HEK293T (cell line): ENCODE results near the gene ESPNL.

Experiments used
- CTCF ChIA-PET: fragments of 350-600 bp; formaldehyde crosslinking; extraction: SDS; loops from one replicate; lab custom pipeline; 2021; ENCODE audit warnings: antibody characterized with exemption, inconsistent platforms; lab: Yijun Ruan, JAX
- POLR2A ChIA-PET: fragments of 350-600 bp; formaldehyde crosslinking; extraction: SDS; loops from one replicate; lab custom pipeline; 2020; ENCODE audit warnings: antibody characterized with exemption, inconsistent platforms; lab: Yijun Ruan, JAX
- DNase-seq: peaks from one replicate; pipeline ENCODE4 v3.0.0; 2012; ENCODE audit warnings: mixed read lengths; ENCODE audit errors: extremely low spot score
- ARNT ChIP-seq: fragments of 450-650 bp; IDR thresholded peaks from 2 replicates; pipeline ENCODE4 v1.6.1; 2017; ENCODE audit warnings: mild to moderate bottlenecking
- BHLHE40 ChIP-seq: fragments of 450-650 bp; IDR thresholded peaks from 2 replicates; pipeline ENCODE4 v1.6.1; 2016; ENCODE audit warnings: mild to moderate bottlenecking, moderate library complexity, borderline replicate concordance
- CTBP1 ChIP-seq: fragments of 450-650 bp; IDR thresholded peaks from 2 replicates; pipeline ENCODE4 v1.6.1; 2016; ENCODE audit warnings: borderline replicate concordance
- ELF4 ChIP-seq: fragments of 450-650 bp; IDR thresholded peaks from 2 replicates; pipeline ENCODE4 v1.6.1; 2017; ENCODE audit warnings: antibody characterized with exemption
- FOXA1 ChIP-seq: fragments of 450-650 bp; IDR thresholded peaks from 2 replicates; pipeline ENCODE4 v1.6.1; 2016; ENCODE audit warnings: mild to moderate bottlenecking
- FOXK2 ChIP-seq: fragments of 450-650 bp; IDR thresholded peaks from 2 replicates; pipeline ENCODE4 v1.6.1; 2016; ENCODE audit warnings: mild to moderate bottlenecking
- FOXM1 ChIP-seq: fragments of 450-650 bp; IDR thresholded peaks from 2 replicates; pipeline ENCODE4 v1.6.1; 2017; ENCODE audit warnings: mild to moderate bottlenecking, borderline replicate concordance
- HDGF ChIP-seq: fragments of 450-650 bp; IDR thresholded peaks from 2 replicates; pipeline ENCODE4 v1.6.1; 2017; ENCODE audit warnings: antibody characterized with exemption, borderline replicate concordance
- L3MBTL2 ChIP-seq: fragments of 450-650 bp; conservative IDR thresholded peaks from 2 replicates; pipeline ENCODE4 v1.6.1; 2016; ENCODE audit warnings: mild to moderate bottlenecking
- LEF1 ChIP-seq: fragments of 450-650 bp; IDR thresholded peaks from 2 replicates; pipeline ENCODE4 v1.6.1; 2017; ENCODE audit warnings: mild to moderate bottlenecking, borderline replicate concordance
- NFRKB ChIP-seq: fragments of 450-650 bp; IDR thresholded peaks from 2 replicates; pipeline ENCODE4 v1.6.1; 2016; ENCODE audit warnings: mild to moderate bottlenecking, moderate library complexity
- SP1 ChIP-seq: fragments of 450-650 bp; IDR thresholded peaks from 2 replicates; pipeline ENCODE4 v1.6.1; 2017
- SUZ12 ChIP-seq: fragments of 450-650 bp; IDR thresholded peaks from 2 replicates; pipeline ENCODE4 v1.6.1; 2016; ENCODE audit warnings: mild to moderate bottlenecking
- TARDBP ChIP-seq: fragments of 450-650 bp; IDR thresholded peaks from 2 replicates; pipeline ENCODE4 v1.6.1; 2016
- ZNF384 ChIP-seq: fragments of 450-650 bp; IDR thresholded peaks from 2 replicates; pipeline ENCODE4 v1.6.1; 2016
- TF ChIP-seq, protein P1 (sequence below): fragments of 450-650 bp; IDR thresholded peaks from 2 replicates; pipeline ENCODE4 v1.6.1; 2016

The ESPNL gene

DNA sequence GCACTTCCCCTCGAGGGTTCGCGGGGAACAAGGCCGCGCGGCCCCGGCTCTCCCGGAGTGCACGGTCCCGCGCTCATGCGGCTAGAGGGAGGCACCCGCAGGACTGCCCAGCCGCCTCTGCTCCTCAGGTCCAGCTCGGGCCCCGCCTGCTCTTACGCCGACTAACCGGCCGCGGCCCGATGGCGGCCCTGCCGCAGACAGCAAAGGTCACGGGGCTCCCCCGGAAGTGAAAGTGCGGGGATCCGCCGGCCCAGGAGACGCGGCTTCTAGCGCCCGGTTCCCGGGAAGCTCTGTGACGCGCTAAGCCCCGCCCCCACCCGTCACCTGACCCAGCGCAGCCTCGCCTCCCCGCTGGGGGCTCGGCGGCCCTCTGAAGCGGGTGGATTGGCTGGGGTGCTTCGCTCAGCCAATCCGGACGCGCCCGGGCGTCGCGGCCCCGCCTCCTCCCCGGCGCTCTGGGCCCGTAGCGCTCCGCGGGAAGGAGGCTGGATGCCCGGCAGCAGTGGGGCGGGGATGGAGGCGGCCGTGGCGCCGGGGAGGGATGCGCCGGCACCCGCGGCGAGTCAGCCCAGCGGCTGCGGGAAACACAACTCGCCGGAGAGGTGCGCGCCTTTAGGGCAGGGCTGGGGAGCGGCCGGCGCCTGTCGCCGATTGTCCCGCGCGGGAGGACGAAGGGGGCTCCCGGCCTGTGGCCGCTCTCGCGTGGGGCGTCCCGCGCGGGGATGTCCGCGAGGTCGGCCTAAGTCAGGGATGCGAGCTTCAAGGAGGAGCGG is 39.4 kb upstream of the ESPNL start, which contains the start of gene SCLY:
Gene SCLY (plus strand): TSS at position 460 of the 773 bp plus-strand sequence. CDS start 54 bp downstream, at position 514.
- CTCF ChIA-PET, result no interaction called here
- DNase-seq, result peak; percentile 96
- POLR2A ChIA-PET, result interaction anchor here (0.6 to 2.0 kb wide), 16 partner anchors 14 to 202 kb away, joined by 3 to 8 read pairs (median 4); no protein-coding TSS in a partner anchor
- peak; percentile 67; the same call in 1 of the 2 replicates for TF ChIP-seq ELF4
- TF ChIP-seq L3MBTL2, result peak; percentile 75; the same call in 1 of the 2 replicates
- TF ChIP-seq HDGF, result peak; percentile 94; the same call in 1 of the 2 replicates
- no peak for TF ChIP-seq NFRKB
- no peak for TF ChIP-seq ZNF384
- no peak for TF ChIP-seq FOXM1
- peak; percentile 88; the same call in 1 of the 2 replicates for TF ChIP-seq TARDBP

DNA sequence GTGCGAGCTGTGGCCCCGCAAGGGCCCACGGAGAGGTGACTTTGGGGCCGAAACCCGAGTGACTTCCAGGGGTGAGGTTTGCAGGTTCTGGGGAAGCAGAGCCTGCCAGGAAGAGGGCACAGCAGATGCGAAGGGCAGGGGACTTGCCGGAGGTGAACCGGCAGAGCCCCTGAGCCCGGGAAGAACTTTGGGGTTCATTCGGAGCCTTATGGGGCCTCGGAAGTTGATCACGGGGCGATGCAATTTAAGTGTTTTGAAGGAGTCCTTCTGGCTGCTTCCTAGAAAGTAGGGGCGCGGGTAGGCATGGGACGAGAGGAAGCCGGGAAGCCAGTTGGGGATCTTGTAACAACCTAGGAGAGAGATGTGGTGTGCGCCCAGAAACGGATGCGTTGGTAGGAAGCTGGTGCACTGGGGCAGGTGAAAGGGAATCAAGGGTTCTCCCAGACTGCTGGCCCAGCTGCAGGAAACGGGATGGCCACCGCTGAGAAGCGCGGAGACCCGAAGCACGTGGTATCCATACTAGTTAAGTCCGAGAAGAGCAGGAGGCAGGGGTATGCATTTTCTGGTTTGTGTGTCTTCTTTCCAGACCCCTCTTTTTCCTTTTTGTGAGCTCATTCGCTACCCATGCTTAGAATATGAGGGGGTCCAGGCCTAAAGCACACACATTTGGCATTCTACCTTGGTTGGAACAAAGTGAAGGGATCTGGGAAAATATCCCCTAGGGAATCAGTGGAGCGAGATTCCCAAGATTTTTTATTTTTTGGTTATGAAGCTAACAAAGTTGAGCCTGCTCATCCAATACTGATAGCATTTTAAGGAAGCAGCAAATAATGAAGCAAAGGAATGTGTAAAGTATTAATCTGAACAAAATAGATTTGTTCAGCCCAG is 38.6 kb upstream of the ESPNL start:
- DNase-seq, result peak; percentile 36
- TF ChIP-seq TARDBP, result no peak
- no peak for TF ChIP-seq FOXK2
- no peak for TF ChIP-seq SUZ12
- TF ChIP-seq L3MBTL2, result peak; percentile 89
- TF ChIP-seq NFRKB, result no peak
- POLR2A ChIA-PET, result interaction anchor here (0.6 to 2.0 kb wide), 17 partner anchors 9 to 203 kb away, joined by 3 to 8 read pairs (median 4); no protein-coding TSS in a partner anchor
- CTCF ChIA-PET, result no interaction called here

DNA sequence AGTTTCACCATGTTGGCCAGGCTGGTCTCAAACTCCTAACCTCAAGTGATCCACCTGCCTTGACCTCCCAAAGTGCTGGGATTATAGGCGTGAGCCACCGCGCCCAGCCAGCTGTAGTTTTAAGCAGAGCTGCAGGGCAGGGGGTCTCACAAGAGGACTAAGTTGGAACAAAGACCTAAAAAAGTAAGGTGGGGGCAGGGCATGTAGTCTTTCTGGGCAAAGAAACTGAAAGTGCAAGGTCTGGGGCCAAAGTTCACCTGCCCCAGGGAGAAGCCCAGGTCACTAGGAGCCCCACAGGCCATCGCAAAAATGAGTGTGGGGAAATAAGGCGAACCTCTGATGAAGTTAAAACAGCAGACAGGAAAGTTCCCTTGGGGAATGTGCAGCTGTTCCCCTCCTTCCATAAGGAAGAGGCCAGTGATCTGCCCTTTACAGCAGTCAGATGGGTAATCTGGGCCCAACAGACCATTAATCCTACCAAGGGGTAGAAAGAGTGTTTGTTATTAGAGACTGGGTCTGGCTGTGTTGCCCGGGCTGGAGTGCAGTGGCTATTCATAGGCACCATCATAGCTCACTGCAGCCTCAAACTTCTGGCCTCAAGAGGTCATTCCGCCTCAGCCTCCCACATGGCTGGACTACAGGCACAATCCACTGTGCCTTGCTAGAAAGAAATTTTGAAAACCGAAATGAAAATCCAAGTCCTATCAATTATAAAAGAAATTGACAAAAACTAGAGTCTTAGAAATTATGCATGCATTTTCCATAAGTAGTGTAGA is 36.5 kb upstream of the ESPNL start:
- TF ChIP-seq TARDBP (no peak), ARNT (no peak), FOXA1 (no peak), L3MBTL2 (no peak), FOXM1 (no peak), FOXK2 (no peak), SUZ12 (no peak), HDGF (no peak)
- TF ChIP-seq, protein P1, sequence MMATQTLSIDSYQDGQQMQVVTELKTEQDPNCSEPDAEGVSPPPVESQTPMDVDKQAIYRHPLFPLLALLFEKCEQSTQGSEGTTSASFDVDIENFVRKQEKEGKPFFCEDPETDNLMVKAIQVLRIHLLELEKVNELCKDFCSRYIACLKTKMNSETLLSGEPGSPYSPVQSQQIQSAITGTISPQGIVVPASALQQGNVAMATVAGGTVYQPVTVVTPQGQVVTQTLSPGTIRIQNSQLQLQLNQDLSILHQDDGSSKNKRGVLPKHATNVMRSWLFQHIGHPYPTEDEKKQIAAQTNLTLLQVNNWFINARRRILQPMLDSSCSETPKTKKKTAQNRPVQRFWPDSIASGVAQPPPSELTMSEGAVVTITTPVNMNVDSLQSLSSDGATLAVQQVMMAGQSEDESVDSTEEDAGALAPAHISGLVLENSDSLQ, result no peak
- no peak for DNase-seq
- CTCF ChIA-PET, result no interaction called here
- POLR2A ChIA-PET, result no interaction called here

DNA sequence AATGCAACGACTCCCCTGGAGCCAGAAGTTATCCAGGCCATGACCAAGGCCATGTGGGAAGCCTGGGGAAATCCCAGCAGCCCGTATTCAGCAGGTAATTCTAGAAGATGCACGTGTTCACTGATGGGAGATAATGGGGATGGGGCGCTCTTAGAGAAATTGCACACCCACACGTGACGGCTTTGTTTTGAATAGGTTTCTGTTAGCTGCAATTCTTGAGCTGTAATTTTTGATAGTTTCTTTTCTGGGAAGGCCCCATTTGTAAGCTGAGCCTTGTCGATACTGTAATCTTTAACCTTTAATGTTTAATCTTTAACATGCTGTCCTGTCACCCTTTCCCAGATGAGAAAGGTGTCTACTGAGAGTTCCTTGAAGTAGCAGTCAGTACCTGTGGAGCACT is 35.8 kb upstream of the ESPNL start:
- no peak for DNase-seq
- ChIA-PET CTCF (no interaction called here), POLR2A (no interaction called here)
- TF ChIP-seq FOXA1, result no peak
- TF ChIP-seq FOXM1, result no peak
- TF ChIP-seq SP1, result no peak
- TF ChIP-seq BHLHE40, result no peak
- TF ChIP-seq ZNF384, result no peak
- TF ChIP-seq LEF1, result no peak
- no peak for TF ChIP-seq FOXK2
- TF ChIP-seq NFRKB, result no peak
- TF ChIP-seq ARNT, result no peak
- TF ChIP-seq TARDBP, result no peak
- TF ChIP-seq L3MBTL2, result no peak
- no peak for TF ChIP-seq CTBP1
- no peak for TF ChIP-seq SUZ12
- TF ChIP-seq HDGF, result no peak
- TF ChIP-seq ELF4, result no peak

DNA sequence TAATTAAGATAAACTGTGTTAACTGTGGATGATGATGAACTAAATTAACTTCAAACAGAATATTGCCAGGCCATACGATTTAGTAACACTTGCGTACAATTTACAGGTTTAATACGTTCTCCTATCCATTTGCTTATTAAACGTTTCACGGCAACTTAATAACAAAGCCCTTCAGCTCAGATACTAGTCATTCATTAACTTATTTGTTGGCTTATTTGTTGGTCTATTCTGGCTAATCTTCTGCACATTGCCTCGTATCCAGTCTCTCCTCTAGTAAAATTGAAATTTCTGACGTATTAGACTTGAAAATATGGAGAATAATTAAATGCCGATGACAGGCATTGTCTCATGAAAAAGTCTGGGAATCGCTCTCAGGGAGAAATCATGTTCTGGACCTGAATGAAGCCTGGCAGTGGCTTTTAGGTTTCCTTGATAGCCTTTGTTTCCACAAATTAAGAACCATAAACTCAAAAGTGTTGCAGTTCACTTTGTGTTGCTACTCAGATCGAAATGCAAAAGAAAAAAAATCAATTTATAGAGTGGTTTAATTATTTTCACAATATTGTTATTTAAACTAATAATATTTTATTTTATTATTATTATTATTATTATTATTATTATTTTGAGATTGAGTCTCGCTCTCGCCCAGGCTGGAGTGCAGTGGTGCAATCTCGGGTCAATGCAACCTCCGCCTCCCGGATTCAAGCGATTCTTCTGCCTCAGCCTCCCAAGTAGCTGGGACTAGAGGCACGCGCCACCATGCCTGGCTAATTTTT is 34.9 kb upstream of the ESPNL start:
- ChIA-PET POLR2A (no interaction called here), CTCF (no interaction called here)
- no peak for DNase-seq

More for the DNA sequence above, 34.9 kb upstream of the ESPNL start:
- TF ChIP-seq CTBP1 (no peak), FOXA1 (no peak), TARDBP (no peak), ELF4 (no peak), FOXM1 (no peak), ZNF384 (no peak), NFRKB (no peak), BHLHE40 (no peak), L3MBTL2 (no peak), ARNT (no peak), LEF1 (no peak), SUZ12 (no peak), FOXK2 (no peak), HDGF (no peak), SP1 (no peak)
- TF ChIP-seq, protein P1, result no peak
